A549 treated with ZK216348 at 1 μM for 4 hours (cell line): Measurements from ENCODE around the gene ARMC8. TPM values are rescaled to one million over a fixed set of nuclear protein-coding genes. Genes with fewer than 3 reads are reported as not detected.

Experiments used
- total RNA-seq: library from RNA; stranded (reverse); fragments of 200-300 nt; extraction: Qiagen RNA extraction; gene quantifications from 5 replicates; pipeline ENCODE4 v1.2.3, GENCODE V29; 2022; ENCODE audit warnings: low read depth

Gene ARMC8, protein sequence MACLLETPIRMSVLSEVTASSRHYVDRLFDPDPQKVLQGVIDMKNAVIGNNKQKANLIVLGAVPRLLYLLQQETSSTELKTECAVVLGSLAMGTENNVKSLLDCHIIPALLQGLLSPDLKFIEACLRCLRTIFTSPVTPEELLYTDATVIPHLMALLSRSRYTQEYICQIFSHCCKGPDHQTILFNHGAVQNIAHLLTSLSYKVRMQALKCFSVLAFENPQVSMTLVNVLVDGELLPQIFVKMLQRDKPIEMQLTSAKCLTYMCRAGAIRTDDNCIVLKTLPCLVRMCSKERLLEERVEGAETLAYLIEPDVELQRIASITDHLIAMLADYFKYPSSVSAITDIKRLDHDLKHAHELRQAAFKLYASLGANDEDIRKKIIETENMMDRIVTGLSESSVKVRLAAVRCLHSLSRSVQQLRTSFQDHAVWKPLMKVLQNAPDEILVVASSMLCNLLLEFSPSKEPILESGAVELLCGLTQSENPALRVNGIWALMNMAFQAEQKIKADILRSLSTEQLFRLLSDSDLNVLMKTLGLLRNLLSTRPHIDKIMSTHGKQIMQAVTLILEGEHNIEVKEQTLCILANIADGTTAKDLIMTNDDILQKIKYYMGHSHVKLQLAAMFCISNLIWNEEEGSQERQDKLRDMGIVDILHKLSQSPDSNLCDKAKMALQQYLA
- total RNA-seq, result 30.7 to 42.1 TPM (median 34.5 TPM) in 5 replicates

DNA sequence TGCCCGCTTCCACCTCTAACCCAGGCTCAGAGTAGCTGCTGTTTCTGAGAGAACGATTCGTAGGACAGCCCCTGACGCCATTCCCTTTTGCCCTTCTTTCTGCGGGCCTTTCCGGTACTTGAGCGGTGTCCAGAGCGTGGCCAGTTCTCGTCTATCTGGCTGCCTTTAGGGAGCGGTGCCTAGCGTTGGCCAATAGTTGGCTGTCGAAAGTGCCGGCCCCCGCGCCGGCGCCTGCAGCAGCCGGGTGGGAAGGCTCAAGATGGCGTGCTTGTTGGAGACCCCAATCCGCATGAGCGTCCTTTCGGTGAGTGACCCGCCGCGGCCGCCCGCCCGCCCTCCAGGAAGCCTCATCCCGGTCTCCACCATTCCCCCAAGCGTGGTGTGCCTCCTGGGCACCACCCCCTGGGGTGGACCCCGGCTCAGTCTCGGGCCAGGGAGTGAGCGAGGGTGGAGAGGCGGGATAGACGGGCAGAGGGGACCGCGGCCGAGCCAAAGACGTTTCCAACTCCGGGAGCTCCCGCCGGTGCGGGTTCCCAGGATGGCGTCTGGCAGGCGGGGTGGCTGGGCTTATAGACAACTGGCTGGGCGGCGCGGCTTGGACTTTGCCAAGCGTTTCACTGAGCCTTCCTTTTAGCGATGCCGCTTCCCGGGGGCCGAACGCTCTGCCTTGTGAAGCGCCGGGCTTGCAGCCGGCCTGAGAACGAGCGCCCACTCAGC lies at the start of gene ARMC8:
ARMC8 (plus strand) TSS at position 6 of the 717 bp plus-strand sequence; CDS start at position 260, 254 bp downstream.

DNA sequence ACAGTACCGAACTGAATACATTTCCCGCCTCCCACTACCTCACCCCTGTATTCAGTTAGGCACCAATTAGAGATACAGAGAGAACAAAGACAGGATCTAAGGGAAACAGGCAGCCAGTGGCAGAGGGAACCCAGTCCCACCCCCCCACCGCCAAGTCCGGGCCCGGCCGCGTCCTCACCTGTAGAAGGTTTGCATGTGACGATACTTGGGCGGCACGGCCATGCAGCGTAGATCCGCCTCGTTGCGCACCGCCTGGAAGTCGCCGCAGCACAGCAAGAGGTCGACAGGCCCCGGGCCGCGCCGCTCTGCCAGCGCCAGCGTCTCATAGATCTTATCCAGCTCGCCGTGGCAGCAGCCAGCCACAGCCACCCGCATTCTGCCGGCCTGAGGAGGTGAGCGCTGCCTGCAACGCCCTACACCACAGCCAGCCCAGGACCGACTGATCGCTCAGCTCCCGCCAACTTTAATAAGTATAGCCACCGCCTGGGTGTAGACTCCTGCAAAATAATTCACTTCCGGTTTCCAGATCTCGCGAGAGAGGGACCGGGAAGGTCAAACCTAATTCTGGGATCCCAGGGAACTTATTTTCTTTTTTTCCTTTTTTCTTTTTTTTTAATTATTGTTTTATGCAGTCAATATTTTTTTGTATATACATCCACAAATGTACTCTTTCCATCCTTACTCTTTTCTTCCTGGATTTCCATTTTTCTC lies 12.5 kb upstream of the ARMC8 start, which contains the start of gene DBR1:
DBR1 (minus strand) TSS at position 501 of the 711 bp plus-strand sequence; CDS start at position 375, 126 bp downstream.

DNA sequence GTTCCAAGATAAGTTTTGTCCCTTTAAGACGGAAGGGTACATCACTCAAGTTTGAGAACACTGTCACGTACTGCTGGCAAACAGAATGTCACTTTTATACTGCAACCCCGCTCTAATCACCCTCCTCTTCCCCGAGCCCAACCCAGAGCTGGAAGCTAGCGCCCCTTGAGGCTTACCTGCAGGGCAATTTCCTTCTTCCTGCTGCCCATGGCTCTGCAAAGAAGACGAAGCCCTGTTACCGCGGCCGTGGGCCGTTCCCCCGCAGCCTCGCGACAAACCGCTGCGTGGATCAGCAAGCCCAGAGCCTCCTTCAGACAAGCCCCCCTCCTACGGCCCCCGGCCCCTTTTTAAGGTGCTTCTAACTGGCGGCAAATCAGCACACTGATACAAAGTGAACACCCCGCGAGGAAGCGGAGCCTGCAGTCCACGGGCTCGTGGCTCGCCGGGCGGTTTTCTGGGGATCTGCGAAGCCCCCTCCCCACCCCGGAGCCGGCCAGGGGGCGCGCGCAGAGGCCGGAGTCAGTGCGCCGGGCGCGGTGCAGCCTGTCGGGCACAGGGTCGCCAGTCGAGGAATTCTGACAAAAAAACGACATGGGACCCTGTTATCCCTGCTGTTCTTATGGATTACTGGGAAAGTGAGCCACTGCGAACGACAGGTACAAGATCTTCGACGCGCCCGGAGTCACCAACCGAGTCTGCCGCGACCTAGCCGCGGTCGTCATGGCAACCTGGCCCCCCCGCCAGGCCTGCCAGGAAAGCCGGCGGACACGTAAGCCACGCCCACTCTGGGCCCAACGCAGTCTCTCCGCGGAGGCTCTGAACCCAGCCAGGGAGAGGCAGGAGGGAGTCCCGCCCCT lies 142.3 kb downstream of the ARMC8 start, which contains the start of gene NME9:
NME9 (minus strand) TSS at position 725 of the 857 bp plus-strand sequence; CDS start at position 209, 516 bp downstream.

Other genes with a start within 250 kb of the ARMC8 start
- not detected in 5 replicates for gene CLDN18, start 177.1 kb upstream of the ARMC8 start, total RNA-seq
- gene DZIP1L, start 71.7 kb upstream of the ARMC8 start, total RNA-seq, result 6.6 to 11.4 TPM (median 8.4 TPM) in 5 replicates
- not detected in 5 replicates for gene A4GNT, start 54.9 kb upstream of the ARMC8 start, total RNA-seq
- 10.7 to 12.1 TPM (median 11.7 TPM) in 5 replicates for gene DBR1, start 12.4 kb upstream of the ARMC8 start, total RNA-seq
- gene NME9, start 142.6 kb downstream of the ARMC8 start, total RNA-seq, result not detected in 5 replicates
- gene MRAS, start 161.3 kb downstream of the ARMC8 start, total RNA-seq, result 7.0 to 10.2 TPM (median 8.8 TPM) in 5 replicates
- 0.54 to 0.84 TPM (median 0.65 TPM) in 5 replicates for gene ESYT3, start 247.3 kb downstream of the ARMC8 start, total RNA-seq